SK-N-SH treated with all-trans-retinoic acid at 6 μM for 48 hours (cell line): ENCODE measurements around the gene STARD10.

Experiments used
- ATAC-seq: fragments of 200-7000 bp; cut with Tn5 transposase; 3 replicates; pipeline ENCODE4 v1.9.1; 2020; ENCODE audit warnings: mild to moderate bottlenecking, moderate library complexity
- ARNTL ChIP-seq: fragments of 450-650 bp; formaldehyde crosslinking; IDR thresholded peaks from 2 replicates; pipeline ENCODE4 v1.5.0; 2020; ENCODE audit warnings: low read depth, mild to moderate bottlenecking, moderate library complexity, borderline replicate concordance
- CSDC2 ChIP-seq: fragments of 250-450 bp; sonication (Bioruptor Pico); IDR thresholded peaks from 2 replicates; pipeline ENCODE4 v1.5.0; 2020; ENCODE audit warnings: mild to moderate bottlenecking, moderate library complexity
- ESRRG ChIP-seq: fragments of 250-450 bp; sonication (Bioruptor Pico); IDR thresholded peaks from 2 replicates; pipeline ENCODE4 v1.6.1; 2021; ENCODE audit warnings: mild to moderate bottlenecking
- GLIS3 ChIP-seq: fragments of 250-450 bp; sonication (Bioruptor Pico); IDR thresholded peaks from 2 replicates; pipeline ENCODE4 v1.5.0; 2020; ENCODE audit warnings: mild to moderate bottlenecking, moderate library complexity
- ISL1 ChIP-seq: fragments of 250-450 bp; sonication (Bioruptor Pico); IDR thresholded peaks from 2 replicates; pipeline ENCODE4 v2.1.2; 2022; ENCODE audit warnings: mild to moderate bottlenecking, moderate library complexity
- OSR1 ChIP-seq: fragments of 250-450 bp; sonication (Bioruptor Pico); IDR thresholded peaks from 2 replicates; pipeline ENCODE4 v1.8.0; 2022; ENCODE audit warnings: moderate library complexity, mild to moderate bottlenecking, inconsistent platforms
- PATZ1 ChIP-seq: fragments of 250-450 bp; sonication (Bioruptor Pico); IDR thresholded peaks from 2 replicates; pipeline ENCODE4 v1.8.0; 2020; ENCODE audit warnings: mild to moderate bottlenecking, moderate library complexity, borderline replicate concordance
- POU6F1 ChIP-seq: fragments of 250-450 bp; sonication (Bioruptor Pico); IDR thresholded peaks from 2 replicates; pipeline ENCODE4 v1.8.0; 2021; ENCODE audit warnings: low read depth, mild to moderate bottlenecking, moderate library complexity, borderline replicate concordance
- PPARA ChIP-seq: fragments of 250-450 bp; sonication (Bioruptor Pico); IDR thresholded peaks from 2 replicates; pipeline ENCODE4 v1.5.0; 2020; ENCODE audit warnings: mild to moderate bottlenecking, borderline replicate concordance
- RARB ChIP-seq: fragments of 250-450 bp; sonication (Bioruptor Pico); IDR thresholded peaks from 2 replicates; pipeline ENCODE4 v1.8.0; 2021; ENCODE audit warnings: mild to moderate bottlenecking, moderate library complexity
- SNAI2 ChIP-seq: fragments of 250-450 bp; sonication (Bioruptor Pico); IDR thresholded peaks from 2 replicates; pipeline ENCODE4 v1.5.0; 2020; ENCODE audit warnings: mild to moderate bottlenecking, moderate library complexity
- TCF4 ChIP-seq: fragments of 250-450 bp; sonication (Bioruptor Pico); IDR thresholded peaks from 2 replicates; pipeline ENCODE4 v1.8.0; 2021; ENCODE audit warnings: mild to moderate bottlenecking, moderate library complexity, borderline replicate concordance
- TOX ChIP-seq: fragments of 250-450 bp; sonication (Bioruptor Pico); IDR thresholded peaks from 2 replicates; pipeline ENCODE4 v1.8.0; 2021; ENCODE audit warnings: mild to moderate bottlenecking, moderate library complexity, borderline replicate concordance
- TSHZ2 ChIP-seq: fragments of 250-450 bp; sonication (Bioruptor Pico); IDR thresholded peaks from 2 replicates; pipeline ENCODE4 v1.5.0; 2020; ENCODE audit warnings: mild to moderate bottlenecking, moderate library complexity
- ZC3H10 ChIP-seq: fragments of 250-450 bp; sonication (Bioruptor Pico); IDR thresholded peaks from 2 replicates; pipeline ENCODE4 v1.5.1; 2021; ENCODE audit warnings: mild to moderate bottlenecking, moderate library complexity
- ZFP3 ChIP-seq: fragments of 250-450 bp; sonication (Bioruptor Pico); IDR thresholded peaks from 2 replicates; pipeline ENCODE4 v1.5.0; 2020; ENCODE audit warnings: mild to moderate bottlenecking, moderate library complexity
- ZFP30 ChIP-seq: fragments of 450-650 bp; formaldehyde crosslinking; IDR thresholded peaks from 2 replicates; pipeline ENCODE4 v1.5.0; 2022; ENCODE audit warnings: mild to moderate bottlenecking, moderate library complexity
- ZNF8 ChIP-seq: fragments of 450-650 bp; formaldehyde crosslinking; IDR thresholded peaks from 2 replicates; pipeline ENCODE4 v1.5.0; 2020; ENCODE audit warnings: mild to moderate bottlenecking, moderate library complexity

STARD10 gene

GRCh38 chr11:72821221-72821919, 27.5 kb upstream of the STARD10 start:
- TF ChIP-seq ZNF8 (CRISPR knock-in tag): no peak
- TF ChIP-seq ESRRG (CRISPR knock-in tag): no peak
- TF ChIP-seq PPARA (CRISPR knock-in tag): no peak
- TF ChIP-seq TOX: no peak
- TF ChIP-seq ZFP3 (CRISPR knock-in tag): no peak
- TF ChIP-seq TCF4 (CRISPR knock-in tag): no peak
- TF ChIP-seq CSDC2 (CRISPR knock-in tag): no peak
- no peak for TF ChIP-seq ZC3H10 (CRISPR knock-in tag)
- TF ChIP-seq PATZ1 (CRISPR knock-in tag): no peak
- TF ChIP-seq SNAI2 (CRISPR knock-in tag): no peak
- TF ChIP-seq RARB (CRISPR knock-in tag): no peak
- no peak for TF ChIP-seq ZFP30 (CRISPR knock-in tag)
- no peak for TF ChIP-seq ISL1 (CRISPR knock-in tag)
- no peak for TF ChIP-seq POU6F1 (CRISPR knock-in tag)
- no peak for TF ChIP-seq TSHZ2 (CRISPR knock-in tag)
- no peak for TF ChIP-seq GLIS3 (CRISPR knock-in tag)
- TF ChIP-seq, all 23 proteins: peak for 0

GRCh38 chr11:72820439-72821139, 26.7 kb upstream of the STARD10 start:
- no peak for ATAC-seq
- no peak for TF ChIP-seq PATZ1 (CRISPR knock-in tag)
- TF ChIP-seq TOX: no peak
- no peak for TF ChIP-seq PPARA (CRISPR knock-in tag)
- no peak for TF ChIP-seq ZC3H10 (CRISPR knock-in tag)
- TF ChIP-seq ISL1 (CRISPR knock-in tag): no peak
- no peak for TF ChIP-seq CSDC2 (CRISPR knock-in tag)
- TF ChIP-seq OSR1 (CRISPR knock-in tag): no peak
- TF ChIP-seq POU6F1 (CRISPR knock-in tag): no peak
- no peak for TF ChIP-seq RARB (CRISPR knock-in tag)
- TF ChIP-seq ZFP30 (CRISPR knock-in tag): no peak
- TF ChIP-seq ARNTL (CRISPR knock-in tag): no peak
- no peak for TF ChIP-seq ZFP3 (CRISPR knock-in tag)

More at GRCh38 chr11:72821221-72821919, 27.5 kb upstream of the STARD10 start:
- no peak for ATAC-seq
